Stimulated activated CD4-positive, alpha-beta T cell treated with anti-CD3 and anti-CD28 coated beads, Interleukin-12 subunit alpha, Interleukin-12 subunit beta, amount 100 ng/mL, for 4 hours (primary cell): ENCODE data around the gene MIPEP.

Source experiments
- DNase-seq: peaks from one replicate; pipeline ENCODE4 v3.0.0-alpha.2; 2020

MIPEP gene

DNA sequence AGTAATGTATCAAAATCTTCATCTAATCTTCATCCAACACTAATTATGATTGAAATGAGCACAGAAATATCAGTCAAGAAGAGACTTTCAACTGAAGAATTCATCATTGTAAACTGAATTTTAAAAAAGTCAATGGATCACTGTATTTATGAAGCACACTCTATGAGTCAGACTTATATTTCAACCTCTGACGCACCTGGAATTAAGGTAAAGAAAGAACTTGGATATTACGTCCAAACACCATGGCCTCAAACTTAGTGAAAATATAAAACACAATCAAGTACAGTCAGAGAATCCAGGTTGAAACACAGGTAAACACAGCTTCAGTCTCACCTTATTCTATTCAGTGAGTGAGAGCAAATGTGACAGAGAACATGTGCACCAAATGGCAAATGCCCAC lies 39.5 kb downstream of the MIPEP start:
- DNase-seq, result no peak

- DNase-seq, result no peak
Measured at GRCh38 chr13:23848646-23849141, 40.5 kb downstream of the MIPEP start.

GRCh38 chr13:23848019-23848418 lies 41.2 kb downstream of the MIPEP start:
- no peak for DNase-seq

- DNase-seq, result no peak
Measured at GRCh38 chr13:23847497-23847896, 41.7 kb downstream of the MIPEP start.

DNA sequence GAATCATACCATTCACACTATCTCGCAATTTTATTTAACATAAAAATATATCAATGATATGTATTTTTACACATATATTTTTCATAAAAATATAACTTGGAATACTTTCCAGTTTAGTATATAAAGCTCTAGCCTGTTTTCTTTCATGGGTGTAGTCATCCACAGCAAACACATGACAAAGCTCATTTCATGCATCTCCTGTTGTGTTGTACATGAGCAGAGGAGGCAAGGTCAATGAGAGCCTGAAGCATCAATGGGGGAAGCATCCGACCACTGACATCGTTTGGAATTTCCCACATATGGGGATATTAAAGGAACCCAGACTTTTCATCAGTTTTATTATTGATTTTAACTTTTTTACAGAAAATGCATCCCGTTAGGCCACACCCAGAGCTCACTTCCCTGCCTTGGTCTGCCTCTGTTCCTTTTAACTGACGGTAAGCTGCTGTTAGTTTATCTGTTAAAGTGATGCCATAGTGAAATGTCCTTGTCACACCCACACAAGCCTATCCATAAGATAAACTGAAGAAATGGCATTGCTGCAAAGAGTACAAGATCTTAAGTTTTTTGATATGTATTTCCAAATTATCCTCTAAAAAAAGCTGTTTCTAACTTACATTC lies 44.0 kb downstream of the MIPEP start:
- DNase-seq, result no peak

GRCh38 chr13:23844132-23844531 lies 45.1 kb downstream of the MIPEP start:
- no peak for DNase-seq

DNA sequence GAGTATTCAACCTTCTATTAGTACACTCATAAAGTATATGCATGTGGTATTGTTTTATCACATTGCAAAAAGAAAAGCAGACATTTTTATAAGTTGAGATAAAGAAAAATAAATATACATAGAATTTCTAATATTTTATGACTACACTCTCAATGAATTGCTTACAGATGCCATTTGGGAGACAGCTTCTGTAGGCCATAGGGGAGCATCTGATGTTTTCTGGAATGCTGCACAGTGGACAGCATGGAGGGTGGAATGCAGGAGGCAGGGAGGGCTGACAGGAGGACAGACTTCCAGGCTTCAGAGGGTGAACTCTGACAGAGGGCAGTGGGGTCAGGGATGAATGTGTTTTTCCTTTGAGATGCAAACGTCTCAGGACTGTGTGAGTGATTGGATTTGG lies 45.8 kb downstream of the MIPEP start:
- DNase-seq, result no peak

DNA sequence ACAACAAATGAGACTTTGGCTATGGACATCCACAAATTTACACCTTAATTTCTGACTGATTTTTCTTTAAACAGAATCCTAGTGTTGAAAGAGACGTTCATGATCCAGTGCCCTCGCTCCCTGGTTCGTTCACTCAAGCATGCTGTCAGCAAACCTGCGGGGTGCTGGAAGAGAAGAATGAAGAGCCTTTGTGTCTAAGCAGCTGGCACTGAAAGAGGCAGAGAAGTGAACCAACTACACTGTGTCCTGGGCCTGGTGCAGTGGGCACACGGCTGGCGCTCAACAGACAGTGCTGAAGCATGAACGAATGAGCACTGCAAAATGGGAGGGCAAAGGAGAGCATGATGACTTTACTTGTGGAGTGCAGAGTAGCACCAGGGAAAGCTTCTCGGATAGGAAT lies 46.8 kb downstream of the MIPEP start:
- DNase-seq, result no peak

DNA sequence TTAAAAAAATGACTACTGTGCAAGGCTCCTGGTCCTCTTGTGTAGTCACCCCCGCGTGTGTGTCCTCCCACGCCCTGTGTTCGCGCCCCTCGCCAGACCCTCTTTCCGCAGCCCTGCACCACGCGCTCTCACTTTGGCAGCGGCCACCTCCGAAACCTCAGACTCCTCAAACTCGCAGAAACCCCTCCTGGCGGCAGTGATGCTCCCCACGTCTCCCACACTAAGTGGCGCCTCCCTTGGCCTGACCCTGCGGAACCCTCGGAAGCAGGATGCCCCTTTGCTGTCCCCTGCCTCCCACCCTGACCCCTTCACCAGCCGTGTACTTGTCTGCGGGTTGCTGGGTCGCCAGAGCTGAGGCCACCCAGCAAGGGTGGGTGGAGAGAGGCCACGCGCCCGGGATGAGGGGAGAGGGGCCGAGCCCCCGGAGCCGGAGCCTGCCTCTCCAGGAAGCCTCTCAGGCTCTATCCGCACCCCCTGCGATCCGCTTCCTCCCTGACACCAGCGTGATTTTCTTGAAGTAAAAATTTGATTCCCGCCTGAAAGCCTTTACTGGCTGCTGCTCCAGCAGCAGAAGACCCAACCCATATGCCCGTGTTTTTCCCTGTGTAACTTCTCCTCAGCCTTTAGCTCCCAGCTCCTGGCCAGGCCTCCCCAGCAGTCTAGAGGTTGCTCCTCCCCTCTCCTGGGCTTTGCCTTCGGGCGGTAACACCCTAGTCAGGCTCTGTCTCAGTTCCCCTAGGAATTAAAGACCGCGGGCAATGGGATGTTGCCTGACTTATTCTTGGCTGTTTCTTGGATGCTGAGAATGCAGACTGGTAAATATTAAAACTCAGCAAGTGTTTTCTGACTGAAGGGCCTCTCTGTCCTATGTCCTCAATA lies 55.2 kb downstream of the MIPEP start:
- DNase-seq, result no peak

GRCh38 chr13:23828866-23829265 lies 60.3 kb downstream of the MIPEP start:
- DNase-seq, result no peak

DNA sequence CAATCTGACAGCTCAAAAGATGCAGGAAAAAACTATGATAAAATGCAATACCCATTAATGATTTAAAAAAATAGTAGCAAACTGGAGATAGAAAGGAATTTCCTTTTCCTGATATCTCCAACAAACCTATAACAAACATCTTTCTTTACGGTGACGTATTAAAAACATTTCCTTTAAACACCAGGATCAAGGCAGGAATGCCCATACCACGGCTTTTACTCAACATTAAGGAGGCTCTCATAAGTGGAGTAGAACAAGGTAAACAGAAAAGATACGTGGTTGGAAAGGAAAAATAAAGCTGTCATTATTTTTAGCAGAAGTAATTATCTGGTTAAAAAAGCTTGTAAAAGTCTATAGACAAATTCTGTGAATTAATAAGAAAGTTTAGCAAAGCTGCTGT lies 61.1 kb downstream of the MIPEP start:
- DNase-seq, result no peak

DNA sequence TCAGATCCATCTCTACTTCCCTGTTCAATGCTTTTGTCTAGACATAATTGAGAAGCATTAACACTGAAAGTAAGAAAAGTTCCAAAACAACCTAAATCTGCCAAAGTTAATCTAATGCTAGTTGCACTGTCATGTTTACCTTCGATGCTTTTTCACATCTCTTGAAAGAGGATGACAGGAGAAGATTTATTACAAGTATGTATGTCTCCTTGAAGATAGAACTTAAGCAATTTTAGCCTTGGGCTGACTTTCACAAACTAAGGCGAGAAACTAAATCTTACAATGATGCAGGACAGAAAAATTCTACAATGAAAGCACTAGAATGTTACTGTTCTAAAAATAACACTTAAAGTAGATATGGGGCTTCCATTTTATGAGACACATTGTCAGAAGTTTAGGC lies 64.0 kb downstream of the MIPEP start:
- no peak for DNase-seq

GRCh38 chr13:23824371-23824770 lies 64.8 kb downstream of the MIPEP start:
- DNase-seq, result no peak

GRCh38 chr13:23822252-23822824 lies 66.9 kb downstream of the MIPEP start:
- DNase-seq, result no peak

DNA sequence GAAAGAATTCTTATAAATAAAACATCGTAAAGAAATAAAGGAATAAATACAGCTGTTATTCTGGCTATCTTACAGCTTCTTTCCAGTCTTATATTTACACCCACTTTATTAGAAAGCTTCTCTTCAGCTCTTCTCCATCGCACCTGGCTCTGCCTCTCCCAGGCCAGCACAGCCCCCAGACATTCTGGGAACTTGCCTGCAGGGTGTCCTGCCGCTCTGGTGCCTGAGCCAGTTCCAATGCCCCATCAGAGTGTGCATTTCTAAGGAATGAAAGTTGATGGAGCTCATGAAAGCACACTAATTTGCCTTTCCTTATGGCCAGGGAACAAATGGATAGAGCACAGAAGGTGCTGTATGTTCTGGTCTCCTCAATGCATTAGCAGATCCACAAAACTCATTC lies 68.7 kb downstream of the MIPEP start:
- DNase-seq, result no peak

DNA sequence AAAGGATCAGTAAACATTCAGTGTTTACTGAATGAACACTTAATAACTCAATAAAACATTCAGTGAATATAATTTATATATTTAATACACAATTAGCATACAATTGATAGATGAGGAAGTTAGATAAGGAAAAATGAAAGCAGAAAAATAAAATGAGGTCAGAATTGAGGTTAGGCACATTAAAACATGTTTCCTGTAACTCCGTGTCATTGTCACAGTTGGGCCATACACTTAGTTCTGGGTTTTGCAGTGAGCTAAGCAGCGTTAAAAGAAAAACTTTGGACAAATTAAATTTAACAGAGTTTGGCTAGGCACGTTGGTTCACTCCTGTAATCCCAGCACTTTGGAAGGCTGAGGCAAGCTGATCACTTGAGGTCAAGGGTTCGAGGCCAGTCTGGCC lies 71.4 kb downstream of the MIPEP start:
- DNase-seq, result no peak

DNA sequence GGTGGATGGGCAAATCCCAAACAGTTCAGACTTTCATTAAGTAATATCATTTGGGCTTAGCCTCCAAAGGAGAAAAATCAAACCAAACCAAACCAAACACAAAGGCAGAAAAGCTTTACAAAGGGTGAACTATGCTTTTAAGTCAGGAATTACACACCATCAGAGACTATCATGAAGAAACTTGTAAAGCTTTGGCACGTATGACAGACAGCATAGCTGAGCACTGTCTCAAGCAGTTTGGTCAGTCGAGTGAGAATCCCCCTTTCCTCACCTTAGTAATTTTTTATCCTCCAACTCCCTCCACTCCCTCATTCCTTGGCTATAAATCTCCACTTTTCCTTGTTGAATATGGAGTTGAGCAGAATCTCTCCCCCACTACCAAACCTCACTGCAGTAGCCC lies 72.1 kb downstream of the MIPEP start:
- no peak for DNase-seq

- DNase-seq, result no peak
Measured at GRCh38 chr13:23813635-23814034, 75.6 kb downstream of the MIPEP start.

DNA sequence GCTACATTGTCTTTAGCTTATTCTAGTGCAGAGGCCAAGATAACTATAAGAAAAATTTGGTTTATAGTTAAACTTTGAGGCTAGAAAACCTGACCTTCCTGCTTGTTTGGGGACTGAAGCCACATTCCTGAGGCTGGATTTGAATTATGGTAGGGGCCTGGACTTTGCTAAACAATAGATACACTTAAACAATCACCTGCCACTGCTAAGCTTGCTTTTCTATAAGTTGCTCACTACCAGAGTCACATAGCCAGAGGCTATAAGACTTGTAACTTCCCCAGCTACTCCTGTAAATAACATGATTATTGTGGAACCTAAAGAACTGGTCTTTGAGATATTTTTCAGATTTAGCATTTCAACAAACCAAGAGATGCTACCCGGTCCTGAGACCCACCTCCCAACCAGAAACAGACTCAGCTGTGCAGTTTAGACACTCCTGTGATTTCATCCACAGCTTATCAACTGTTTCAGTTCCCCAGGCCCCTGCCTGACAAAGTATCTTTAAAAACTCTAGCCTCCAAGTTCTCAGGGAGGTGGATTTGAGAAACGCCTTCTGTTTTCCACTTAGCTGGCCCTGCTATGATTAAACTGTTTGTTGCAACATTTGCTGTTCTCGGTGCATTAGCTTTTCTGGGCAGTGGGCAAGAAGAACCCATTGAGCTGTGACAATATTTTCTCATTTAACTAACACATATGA lies 77.7 kb downstream of the MIPEP start:
- DNase-seq, result no peak

DNA sequence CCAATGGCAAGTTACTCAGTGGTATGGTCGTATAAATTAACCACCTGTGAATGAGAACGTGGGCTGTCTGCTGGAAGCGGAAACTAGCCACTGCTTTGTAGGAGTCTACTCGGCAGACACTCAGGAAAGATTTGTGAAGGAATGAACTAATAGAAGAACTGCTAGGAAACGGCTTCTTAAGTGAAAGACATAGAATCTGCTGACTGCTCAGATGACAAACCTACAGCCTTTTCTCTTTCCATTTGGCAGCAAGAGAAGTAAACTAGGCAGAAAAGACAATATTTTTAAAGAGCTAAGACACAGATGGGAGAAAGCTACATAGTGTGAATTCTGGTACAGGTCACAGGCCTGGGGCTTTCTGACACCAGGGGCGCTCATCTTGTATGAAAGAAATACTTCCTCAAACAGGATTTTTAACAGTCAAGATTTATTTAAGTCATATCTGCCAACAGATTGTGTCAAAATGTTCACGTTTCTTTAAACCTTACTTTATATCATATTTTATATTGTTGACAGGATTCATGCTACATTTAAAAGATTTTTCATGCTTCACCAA lies 78.4 kb downstream of the MIPEP start:
- no peak for DNase-seq

DNA sequence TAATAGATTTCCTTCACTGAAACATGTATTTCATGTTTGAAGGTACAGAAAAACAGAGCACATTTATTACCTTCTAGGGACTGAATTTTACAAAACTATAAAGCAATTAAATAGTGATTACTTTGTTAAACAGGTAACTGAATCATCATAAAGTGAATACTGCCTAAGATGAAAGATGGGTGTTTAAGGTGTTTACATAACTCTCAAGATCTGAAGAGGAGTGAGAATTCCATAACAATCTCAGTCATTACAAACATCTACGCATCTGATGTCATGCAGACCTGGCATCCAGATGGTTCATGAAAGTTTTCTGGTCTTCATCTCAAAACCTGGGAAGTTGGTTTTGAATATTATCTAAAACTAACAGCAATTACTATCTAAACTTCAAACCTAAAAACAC lies 80.4 kb downstream of the MIPEP start:
- DNase-seq, result no peak

DNA sequence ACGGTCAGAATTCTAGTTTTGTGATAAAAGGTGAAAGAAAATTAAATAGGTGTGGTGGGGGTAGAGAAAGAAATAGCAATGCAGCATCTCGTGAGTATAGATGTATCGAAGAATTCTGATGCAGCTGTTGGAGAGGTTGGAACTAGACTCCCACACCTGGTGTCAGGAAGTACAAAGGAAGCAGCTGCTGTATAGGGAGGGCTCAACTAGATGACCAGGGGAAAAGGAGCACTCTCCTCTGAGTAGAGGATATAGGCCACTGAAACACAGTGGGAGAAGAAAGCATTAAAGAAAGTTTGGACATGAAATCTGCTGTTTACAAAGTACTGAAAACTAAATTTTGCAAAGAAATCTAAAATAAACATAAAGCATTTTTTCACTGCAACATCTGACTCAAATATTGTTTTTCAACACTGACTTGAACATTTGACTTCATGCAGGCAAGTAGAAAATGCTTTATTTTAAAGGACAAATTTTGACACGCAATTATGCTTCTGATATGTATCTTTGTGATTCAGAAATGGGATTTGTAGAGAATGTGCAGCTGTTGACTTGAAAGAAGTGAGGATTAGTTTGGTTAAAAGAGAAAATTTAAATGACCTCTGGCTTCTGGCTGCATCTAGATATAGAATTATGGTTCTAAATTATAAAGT lies 82.2 kb downstream of the MIPEP start:
- no peak for DNase-seq

GRCh38 chr13:23805821-23806220 lies 83.4 kb downstream of the MIPEP start:
- DNase-seq, result no peak
